ENCODE measurements around the gene NLRP13.

DNA sequence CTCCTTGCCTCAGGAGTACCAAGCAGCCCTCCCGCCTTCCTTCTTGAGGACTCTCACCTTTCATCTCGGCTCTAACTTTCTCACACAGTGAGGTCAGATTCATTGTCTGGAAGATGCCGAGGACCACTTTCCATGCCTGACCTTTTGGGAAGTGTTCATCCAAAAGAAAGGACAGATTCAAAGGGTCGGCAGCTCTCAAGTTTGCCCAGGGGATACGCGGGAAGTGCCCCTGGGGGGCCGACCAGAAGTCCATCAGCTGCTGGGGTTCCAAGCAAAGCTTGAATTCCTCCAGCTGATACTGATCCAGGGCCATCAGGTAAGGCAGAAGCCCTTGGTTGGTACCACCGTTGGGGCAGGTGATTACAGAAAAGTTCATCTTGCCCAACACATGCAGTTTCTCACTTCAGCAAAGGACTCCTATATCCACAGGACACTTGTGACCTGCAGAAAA lies at the start of gene NLRP13:
- TF ChIP-seq POLR2A (IDR thresholded peaks at IDR 0.05; ENCODE audit: low read length): no peak
- TF ChIP-seq GATA1 (IDR thresholded peaks at IDR 0.05; ENCODE audit: low read depth, low read length): no peak
